Prostate gland (tissue), 2 donors: ENCODE measurements around the gene TMBIM6. TPM values are rescaled to one million over a fixed set of nuclear protein-coding genes. Genes with fewer than 3 reads are reported as not detected.

ENCODE experiments used
- DNase-seq: peaks from one replicate; pipeline ENCODE4 v3.0.0-alpha.2; 2019; ENCODE audit warnings: low spot score
- H3K27ac ChIP-seq, 2 donors: fragments of 200-600 bp; sonication (generic); 2 replicates each; pipeline ENCODE4 v1.5.1; 2017 to 2019
- H3K27me3 ChIP-seq: fragments of 200-600 bp; sonication (generic); replicated peaks from 2 replicates; pipeline ENCODE4 v1.5.1; 2019; ENCODE audit not compliant: insufficient read depth
- H3K36me3 ChIP-seq, 2 donors: fragments of 200-600 bp; sonication (generic); 1 replicate in 1 of 2; 2 replicates in 1 of 2; pipeline versions ENCODE4 v1.5.1 to v1.8.1; 2017 to 2019
- H3K4me1 ChIP-seq: fragments of 200-600 bp; sonication (generic); replicated peaks from 2 replicates; pipeline ENCODE4 v1.5.1; 2019
- H3K4me3 ChIP-seq, 2 donors: fragments of 200-600 bp; sonication (generic); 2 replicates each; pipeline ENCODE4 v1.5.1; 2017 to 2019
- H3K9me3 ChIP-seq: fragments of 200-600 bp; sonication (generic); 2 replicates; pipeline ENCODE4 v1.5.1; 2017
- CTCF ChIP-seq, 4 experiments: fragments of 200-600 bp in 2 of 4; fragments of 450-650 bp in 2 of 4; sonication (generic) in 2 of 4; IDR thresholded peaks; 1 replicate in 3 of 4; 2 replicates in 1 of 4; pipeline ENCODE4 v1.5.1; 2016 to 2019; ENCODE audit warnings: antibody characterized with exemption in 4 of 4, mild to moderate bottlenecking in 2 of 4, moderate library complexity in 2 of 4
- POLR2A ChIP-seq: fragments of 450-650 bp; IDR thresholded peaks from one replicate; pipeline ENCODE4 v1.6.1; 2016; ENCODE audit warnings: antibody characterized with exemption, mild to moderate bottlenecking
- POLR2AphosphoS5 ChIP-seq: sonication (generic); formaldehyde crosslinking; IDR thresholded peaks from one replicate; pipeline ENCODE4 v1.6.1; 2017; ENCODE audit warnings: antibody characterized with exemption
- WGBS: methylation state at CpG from one replicate; pipeline ENCODE4 v1.1.5; 2018; 5-methylcytosine and 5-hydroxymethylcytosine counted together
- intact Hi-C: fragments of 100-400 bp; cut with DNase I; formaldehyde crosslinking; loops from one replicate; pipeline ENCODE4 v1.14.2; 2022
- total RNA-seq, 2 donors: library from RNA; depleted of rRNA; stranded (reverse); fragments of >200 nt; gene quantifications; one replicate each; pipeline ENCODE4 v1.1.0, GENCODE V29; 2016

Gene TMBIM6
- total RNA-seq, 2 donors from 2014 or later = 541 to 778 TPM

- Histone ChIP-seq H3K27ac (no peak overlapping the region), H3K27me3 (no peaks in the 10 kb centered on the region), H3K9me3 (no peaks in the 10 kb centered on the region), H3K4me1 (no peaks in the 10 kb centered on the region), H3K4me3 (no peak overlapping the region), H3K36me3 (no peaks in the 10 kb centered on the region)
- intact Hi-C loops = no loop called here
- DNase-seq = no peak
- 88% methylated on average over 3 of the region's 3 CpGs for WGBS
- TF ChIP-seq POLR2AphosphoS5 = no peak
These were observed 48.6 kb downstream of the TMBIM6 start for GRCh38 chr12:49789992-49790391.

GRCh38 chr12:49790741-49791555 lies 49.6 kb downstream of the TMBIM6 start:
- intact Hi-C loops = no loop called here
- WGBS = 74% methylated on average over 21 of the region's 22 CpGs
- Histone ChIP-seq H3K4me1 (no peaks in the 10 kb centered on the region), H3K4me3 (no peak overlapping the region), H3K36me3 (no peaks in the 10 kb centered on the region), H3K27me3 (no peaks in the 10 kb centered on the region), H3K27ac (no peak overlapping the region), H3K9me3 (no peaks in the 10 kb centered on the region)
- no peak for TF ChIP-seq CTCF (IDR thresholded peaks at IDR 0.05)
- TF ChIP-seq POLR2AphosphoS5 = no peak
- TF ChIP-seq POLR2A = no peak
- DNase-seq = no peak

GRCh38 chr12:49791700-49792099 lies 50.3 kb downstream of the TMBIM6 start:
- no peak for DNase-seq
- Histone ChIP-seq H3K9me3 (no peaks in the 10 kb centered on the region), H3K36me3 (no peaks in the 10 kb centered on the region), H3K4me3 (no peak overlapping the region), H3K27ac (no peak overlapping the region), H3K27me3 (no peaks in the 10 kb centered on the region), H3K4me1 (no peaks in the 10 kb centered on the region)
- intact Hi-C loops = no loop called here
- TF ChIP-seq POLR2AphosphoS5 (no peak), CTCF (IDR thresholded peaks at IDR 0.05) (no peak), POLR2A (no peak)
- 93% methylated on average over 23 of the region's 23 CpGs for WGBS

GRCh38 chr12:49792181-49792970 lies 51.0 kb downstream of the TMBIM6 start:
- no peak for TF ChIP-seq CTCF (IDR thresholded peaks at IDR 0.05)
- TF ChIP-seq POLR2AphosphoS5 = no peak
- TF ChIP-seq POLR2A = no peak
- no peak for DNase-seq
- Histone ChIP-seq H3K27me3 (no peaks in the 10 kb centered on the region), H3K9me3 (no peaks in the 10 kb centered on the region), H3K36me3 (no peaks in the 10 kb centered on the region), H3K4me1 (no peaks in the 10 kb centered on the region), H3K4me3 (no peak overlapping the region), H3K27ac (no peak overlapping the region)
- intact Hi-C loops = no loop called here
- 91% methylated on average over 20 of the region's 20 CpGs for WGBS

- H3K36me3 ChIP-seq = no peaks in the 10 kb centered on the region
- intact Hi-C loops = no loop called here
- no peaks in the 10 kb centered on the region for H3K4me1 ChIP-seq
- H3K27ac ChIP-seq = no peak overlapping the region
- WGBS = 84% methylated on average over 11 of the region's 11 CpGs
- H3K4me3 ChIP-seq = no peak overlapping the region
- TF ChIP-seq CTCF (IDR thresholded peaks at IDR 0.05) = no peak
- no peak for TF ChIP-seq POLR2AphosphoS5
- TF ChIP-seq POLR2A = no peak
- no peaks in the 10 kb centered on the region for H3K9me3 ChIP-seq
- DNase-seq = no peak
- H3K27me3 ChIP-seq = no peaks in the 10 kb centered on the region
These were observed 51.7 kb downstream of the TMBIM6 start for GRCh38 chr12:49792976-49793580.
